GM12892 (cell line): ENCODE results near the gene ERC1.

Experiments
- POLR2A ChIP-seq: IDR thresholded peaks from 2 replicates; pipeline ENCODE4 v1.6.1; 2011; ENCODE audit warnings: low read depth, low read length, control low read depth
- POLR2AphosphoS5 ChIP-seq: IDR thresholded peaks from 2 replicates; pipeline ENCODE4 v1.6.1; 2011; ENCODE audit warnings: low read depth, low read length, control low read depth

DNA sequence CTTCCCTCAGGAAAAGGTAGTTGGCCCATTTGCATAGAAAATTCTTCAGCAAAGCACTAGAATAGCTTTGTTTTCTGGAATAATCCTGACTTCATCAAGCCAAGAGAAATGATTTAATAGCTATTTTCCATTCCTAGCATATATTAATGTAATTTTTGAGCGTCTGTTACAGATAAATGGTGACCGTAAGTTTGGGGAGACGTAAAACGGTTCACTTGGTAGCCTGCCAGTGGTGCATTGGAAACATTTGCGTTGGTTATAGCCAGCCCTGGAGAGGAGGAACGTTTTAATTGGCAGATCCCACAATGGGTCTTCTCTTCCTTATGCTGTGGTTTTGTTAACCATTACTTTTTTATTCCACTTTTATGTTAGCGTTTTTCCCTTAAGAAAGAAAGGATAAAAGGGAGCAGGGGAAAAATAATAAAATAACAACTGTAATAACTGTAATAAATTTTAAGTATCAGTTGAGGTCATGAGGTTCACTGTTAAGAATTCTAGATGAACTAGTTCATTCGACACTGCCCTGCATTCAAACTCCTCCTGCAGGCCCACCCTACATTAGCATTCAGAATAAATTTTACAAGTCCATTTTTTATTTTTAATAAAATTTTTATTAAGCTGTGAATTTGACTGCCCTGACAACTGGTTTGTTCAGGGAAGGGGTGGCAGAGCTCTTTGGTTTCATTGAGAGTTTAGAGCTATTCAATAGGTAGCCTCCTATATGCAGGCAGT is 300.7 kb downstream of the ERC1 start:
- TF ChIP-seq POLR2AphosphoS5 (no peak), POLR2A (no peak)
